Liver (tissue), 9 donors: Measurements from ENCODE around the gene ASIC3. TPM values are rescaled to one million over a fixed set of nuclear protein-coding genes. Genes with fewer than 3 reads are reported as not detected.

Source experiments
- DNase-seq: peaks from one replicate; pipeline ENCODE4 v3.0.0-alpha.2; 2017; ENCODE audit warnings: low spot score
- H3K27ac ChIP-seq, 2 donors: one replicate each; pipeline ENCODE4 v1.7.0; 2013; ENCODE audit warnings: inconsistent platforms in 2 of 2, low read length in 2 of 2, control low read depth in 1 of 2, low read depth in 1 of 2, mild to moderate bottlenecking in 1 of 2
- H3K27me3 ChIP-seq, 4 donors: one replicate each; pipeline versions ENCODE4 v1.6.1 to v1.7.0; 2013; ENCODE audit warnings: low read length in 3 of 4, inconsistent platforms in 1 of 4, mild to moderate bottlenecking in 1 of 4, moderate library complexity in 1 of 4; ENCODE audit not compliant: control insufficient read depth in 4 of 4, insufficient read depth in 4 of 4
- H3K36me3 ChIP-seq, 4 donors: one replicate each; pipeline versions ENCODE4 v1.6.1 to v1.7.0; 2013; ENCODE audit warnings: low read length in 3 of 4, mild to moderate bottlenecking in 3 of 4, low read depth in 1 of 4, moderate library complexity in 1 of 4; ENCODE audit not compliant: control insufficient read depth in 4 of 4, insufficient read depth in 3 of 4
- H3K4me1 ChIP-seq, 4 donors: one replicate each; pipeline versions ENCODE4 v1.6.1 to v1.7.0; 2013; ENCODE audit warnings: low read length in 3 of 4, mild to moderate bottlenecking in 3 of 4, moderate library complexity in 1 of 4; ENCODE audit not compliant: control insufficient read depth in 4 of 4, insufficient read depth in 4 of 4
- H3K4me3 ChIP-seq, 3 donors: one replicate each; pipeline versions ENCODE4 v1.6.1 to v1.7.0; 2013; ENCODE audit warnings: low read length in 3 of 3, control low read depth in 1 of 3, low read depth in 1 of 3, mild to moderate bottlenecking in 1 of 3
- H3K9ac ChIP-seq, 2 donors: one replicate each; pipeline ENCODE4 v1.7.0; 2013; ENCODE audit warnings: low read length in 2 of 2, mild to moderate bottlenecking in 2 of 2, moderate library complexity in 2 of 2, control low read depth in 1 of 2, low read depth in 1 of 2
- H3K9me3 ChIP-seq, 4 donors: one replicate each; pipeline versions ENCODE4 v1.6.1 to v1.7.0; 2013; ENCODE audit warnings: low read length in 3 of 4; ENCODE audit not compliant: control insufficient read depth in 4 of 4
- EGR1 ChIP-seq, 2 donors: IDR thresholded peaks; 2 replicates each; pipeline ENCODE4 v1.6.1; 2016 to 2018; ENCODE audit warnings: antibody characterized with exemption in 2 of 2, low read depth in 2 of 2
- FOXA1 ChIP-seq: IDR thresholded peaks from 2 replicates; pipeline ENCODE4 v1.6.1; 2016; ENCODE audit warnings: antibody characterized with exemption
- FOXA2 ChIP-seq: IDR thresholded peaks from 2 replicates; pipeline ENCODE4 v1.6.1; 2016; ENCODE audit warnings: antibody characterized with exemption
- GABPA ChIP-seq, 2 donors: IDR thresholded peaks in 1 of 2; conservative IDR thresholded peaks in 1 of 2; 2 replicates each; pipeline ENCODE4 v1.6.1; 2016; ENCODE audit warnings: antibody characterized with exemption in 2 of 2, mild to moderate bottlenecking in 1 of 2, moderate library complexity in 1 of 2
- HNF4A ChIP-seq, 2 donors: conservative IDR thresholded peaks; 2 replicates each; pipeline ENCODE4 v1.6.1; 2016; ENCODE audit warnings: antibody characterized with exemption in 2 of 2, mild to moderate bottlenecking in 2 of 2
- HNF4G ChIP-seq: IDR thresholded peaks from 2 replicates; pipeline ENCODE4 v1.6.1; 2016; ENCODE audit warnings: antibody characterized with exemption
- RXRA ChIP-seq, 2 donors: IDR thresholded peaks; 2 replicates each; pipeline ENCODE4 v1.6.1; 2017 to 2018; ENCODE audit warnings: antibody characterized with exemption in 2 of 2, mild to moderate bottlenecking in 1 of 2
- SP1 ChIP-seq: IDR thresholded peaks from 2 replicates; pipeline ENCODE4 v1.6.1; 2018; ENCODE audit warnings: antibody characterized with exemption, mild to moderate bottlenecking
- TAF1 ChIP-seq: conservative IDR thresholded peaks from 2 replicates; pipeline ENCODE4 v1.6.1; 2016; ENCODE audit warnings: antibody characterized with exemption, mild to moderate bottlenecking
- YY1 ChIP-seq: IDR thresholded peaks from 2 replicates; pipeline ENCODE4 v1.6.1; 2016; ENCODE audit warnings: antibody characterized with exemption, mild to moderate bottlenecking
- WGBS: extraction: QIAGEN DNeasy Blood & Tissue Kit; methylation state at CpG from one replicate; pipeline ENCODE4 v1.1.7; 2013; 5-methylcytosine and 5-hydroxymethylcytosine counted together
- polyA plus RNA-seq, 2 donors: library from polyadenylated mRNA; stranded (reverse) in 1 of 2; unstranded in 1 of 2; fragments of 200-250 nt in 1 of 2; fragments of >200 nt in 1 of 2; fragmentation: Nextera tagmentation in 1 of 2; extraction: Ambion mirVana in 1 of 2; gene quantifications; one replicate each; pipeline versions ENCODE4 v1.2.1 to v1.2.3, GENCODE V29; 2013 to 2015
- total RNA-seq, 2 donors: library from RNA; depleted of rRNA; stranded (reverse); fragments of >200 nt; gene quantifications; one replicate each; pipeline ENCODE4 v1.2.3, GENCODE V29; 2014
- TF ChIP-seq, protein P1 (sequence below): IDR thresholded peaks from 2 replicates; pipeline ENCODE4 v1.6.1; 2016; ENCODE audit warnings: antibody characterized with exemption
- TF ChIP-seq, protein P2 (sequence below): IDR thresholded peaks from 2 replicates; pipeline ENCODE4 v1.6.1; 2016; ENCODE audit warnings: antibody characterized with exemption, mild to moderate bottlenecking
- TF ChIP-seq, protein P3 (sequence below): fragments of 150-350 bp; IDR thresholded peaks from 2 replicates; pipeline ENCODE4 v1.5.1; 2017; ENCODE audit warnings: improper control_type of control experiment, low read depth, low read length; ENCODE audit not compliant: missing input control
- TF ChIP-seq, protein P4 (sequence below): IDR thresholded peaks from 2 replicates; pipeline ENCODE4 v1.6.1; 2016; ENCODE audit warnings: antibody characterized with exemption
- TF ChIP-seq, protein P5 (sequence below): IDR thresholded peaks from 2 replicates; pipeline ENCODE4 v1.6.1; 2016; ENCODE audit warnings: antibody characterized with exemption
- donor health status: healthy.
- donor health status: healthy.
- donor health status: healthy.
- donor health status: healthy.
- donor health status: healthy.

ASIC3 gene
- total and polyA plus RNA-seq, 4 donors = 0.05 to 1.0 (median 0.39) TPM

DNA sequence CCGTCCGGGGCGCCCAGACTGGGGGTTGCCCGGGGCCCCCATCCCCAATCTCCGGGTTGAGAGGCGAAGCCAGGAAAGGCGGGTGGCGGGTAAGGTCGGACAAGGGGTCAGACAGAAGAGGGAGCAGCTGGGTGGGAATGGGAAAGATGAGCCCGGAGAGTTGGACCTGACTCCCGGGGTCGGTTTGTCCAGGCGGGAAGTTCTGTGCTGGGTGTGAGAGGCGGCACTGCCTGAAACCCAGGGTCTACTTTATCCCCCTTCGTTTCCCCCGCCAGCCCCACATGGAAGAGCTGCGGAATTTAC lies 11.7 kb downstream of the ASIC3 start:
- TF ChIP-seq, protein P1, sequence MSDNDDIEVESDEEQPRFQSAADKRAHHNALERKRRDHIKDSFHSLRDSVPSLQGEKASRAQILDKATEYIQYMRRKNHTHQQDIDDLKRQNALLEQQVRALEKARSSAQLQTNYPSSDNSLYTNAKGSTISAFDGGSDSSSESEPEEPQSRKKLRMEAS = no peak
- TF ChIP-seq, protein P2, sequence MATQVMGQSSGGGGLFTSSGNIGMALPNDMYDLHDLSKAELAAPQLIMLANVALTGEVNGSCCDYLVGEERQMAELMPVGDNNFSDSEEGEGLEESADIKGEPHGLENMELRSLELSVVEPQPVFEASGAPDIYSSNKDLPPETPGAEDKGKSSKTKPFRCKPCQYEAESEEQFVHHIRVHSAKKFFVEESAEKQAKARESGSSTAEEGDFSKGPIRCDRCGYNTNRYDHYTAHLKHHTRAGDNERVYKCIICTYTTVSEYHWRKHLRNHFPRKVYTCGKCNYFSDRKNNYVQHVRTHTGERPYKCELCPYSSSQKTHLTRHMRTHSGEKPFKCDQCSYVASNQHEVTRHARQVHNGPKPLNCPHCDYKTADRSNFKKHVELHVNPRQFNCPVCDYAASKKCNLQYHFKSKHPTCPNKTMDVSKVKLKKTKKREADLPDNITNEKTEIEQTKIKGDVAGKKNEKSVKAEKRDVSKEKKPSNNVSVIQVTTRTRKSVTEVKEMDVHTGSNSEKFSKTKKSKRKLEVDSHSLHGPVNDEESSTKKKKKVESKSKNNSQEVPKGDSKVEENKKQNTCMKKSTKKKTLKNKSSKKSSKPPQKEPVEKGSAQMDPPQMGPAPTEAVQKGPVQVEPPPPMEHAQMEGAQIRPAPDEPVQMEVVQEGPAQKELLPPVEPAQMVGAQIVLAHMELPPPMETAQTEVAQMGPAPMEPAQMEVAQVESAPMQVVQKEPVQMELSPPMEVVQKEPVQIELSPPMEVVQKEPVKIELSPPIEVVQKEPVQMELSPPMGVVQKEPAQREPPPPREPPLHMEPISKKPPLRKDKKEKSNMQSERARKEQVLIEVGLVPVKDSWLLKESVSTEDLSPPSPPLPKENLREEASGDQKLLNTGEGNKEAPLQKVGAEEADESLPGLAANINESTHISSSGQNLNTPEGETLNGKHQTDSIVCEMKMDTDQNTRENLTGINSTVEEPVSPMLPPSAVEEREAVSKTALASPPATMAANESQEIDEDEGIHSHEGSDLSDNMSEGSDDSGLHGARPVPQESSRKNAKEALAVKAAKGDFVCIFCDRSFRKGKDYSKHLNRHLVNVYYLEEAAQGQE = no peak
- TF ChIP-seq FOXA1 (no peak), EGR1 (IDR thresholded peaks at IDR 0.05; ENCODE audit: low read depth in 2 of 2) (no peak), SP1 (no peak), FOXA2 (no peak), TAF1 (no peak), GABPA (IDR thresholded peaks at IDR 0.05 in 1 of 2, conservative IDR thresholded peaks at IDR 0.05 in 1 of 2) (no peak), HNF4G (no peak), RXRA (IDR thresholded peaks at IDR 0.05) (no peak), YY1 (no peak), HNF4A (conservative IDR thresholded peaks at IDR 0.05) (no peak)
- TF ChIP-seq, protein P3, sequence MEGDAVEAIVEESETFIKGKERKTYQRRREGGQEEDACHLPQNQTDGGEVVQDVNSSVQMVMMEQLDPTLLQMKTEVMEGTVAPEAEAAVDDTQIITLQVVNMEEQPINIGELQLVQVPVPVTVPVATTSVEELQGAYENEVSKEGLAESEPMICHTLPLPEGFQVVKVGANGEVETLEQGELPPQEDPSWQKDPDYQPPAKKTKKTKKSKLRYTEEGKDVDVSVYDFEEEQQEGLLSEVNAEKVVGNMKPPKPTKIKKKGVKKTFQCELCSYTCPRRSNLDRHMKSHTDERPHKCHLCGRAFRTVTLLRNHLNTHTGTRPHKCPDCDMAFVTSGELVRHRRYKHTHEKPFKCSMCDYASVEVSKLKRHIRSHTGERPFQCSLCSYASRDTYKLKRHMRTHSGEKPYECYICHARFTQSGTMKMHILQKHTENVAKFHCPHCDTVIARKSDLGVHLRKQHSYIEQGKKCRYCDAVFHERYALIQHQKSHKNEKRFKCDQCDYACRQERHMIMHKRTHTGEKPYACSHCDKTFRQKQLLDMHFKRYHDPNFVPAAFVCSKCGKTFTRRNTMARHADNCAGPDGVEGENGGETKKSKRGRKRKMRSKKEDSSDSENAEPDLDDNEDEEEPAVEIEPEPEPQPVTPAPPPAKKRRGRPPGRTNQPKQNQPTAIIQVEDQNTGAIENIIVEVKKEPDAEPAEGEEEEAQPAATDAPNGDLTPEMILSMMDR = no peak
- TF ChIP-seq, protein P4, sequence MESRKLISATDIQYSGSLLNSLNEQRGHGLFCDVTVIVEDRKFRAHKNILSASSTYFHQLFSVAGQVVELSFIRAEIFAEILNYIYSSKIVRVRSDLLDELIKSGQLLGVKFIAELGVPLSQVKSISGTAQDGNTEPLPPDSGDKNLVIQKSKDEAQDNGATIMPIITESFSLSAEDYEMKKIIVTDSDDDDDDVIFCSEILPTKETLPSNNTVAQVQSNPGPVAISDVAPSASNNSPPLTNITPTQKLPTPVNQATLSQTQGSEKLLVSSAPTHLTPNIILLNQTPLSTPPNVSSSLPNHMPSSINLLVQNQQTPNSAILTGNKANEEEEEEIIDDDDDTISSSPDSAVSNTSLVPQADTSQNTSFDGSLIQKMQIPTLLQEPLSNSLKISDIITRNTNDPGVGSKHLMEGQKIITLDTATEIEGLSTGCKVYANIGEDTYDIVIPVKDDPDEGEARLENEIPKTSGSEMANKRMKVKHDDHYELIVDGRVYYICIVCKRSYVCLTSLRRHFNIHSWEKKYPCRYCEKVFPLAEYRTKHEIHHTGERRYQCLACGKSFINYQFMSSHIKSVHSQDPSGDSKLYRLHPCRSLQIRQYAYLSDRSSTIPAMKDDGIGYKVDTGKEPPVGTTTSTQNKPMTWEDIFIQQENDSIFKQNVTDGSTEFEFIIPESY = no peak
- TF ChIP-seq, protein P5, sequence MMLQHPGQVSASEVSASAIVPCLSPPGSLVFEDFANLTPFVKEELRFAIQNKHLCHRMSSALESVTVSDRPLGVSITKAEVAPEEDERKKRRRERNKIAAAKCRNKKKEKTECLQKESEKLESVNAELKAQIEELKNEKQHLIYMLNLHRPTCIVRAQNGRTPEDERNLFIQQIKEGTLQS = no peak
- DNase-seq = no peak
- Histone ChIP-seq H3K4me1 (peaks cover 17 to 67% (median 51%) of the 10 kb centered on the region in 4 donors), H3K27ac (peak overlapping the region; percentile 83 to 89), H3K36me3 (peaks cover 4 to 5% (median 4%) of the 10 kb centered on the region in 4 donors), H3K9ac (peak overlapping the region; percentile 22 to 43), H3K9me3 (no peaks in the 10 kb centered on the region), H3K27me3 (no peaks in the 10 kb centered on the region), H3K4me3 (peak overlapping the region; percentile 44 to 79 (median 66))
- 1% methylated on average over 17 of the region's 17 CpGs for WGBS
